Fibroblast of skin of abdomen (primary cell): ENCODE results near the gene RPL37A.
A peak's percentile ranks its signal among the peaks of the same experiment; 100 is the strongest.

Experiments
- DNase-seq: peaks from one replicate; pipeline ENCODE4 v3.0.0-alpha.2; 2013

Gene RPL37A

DNA sequence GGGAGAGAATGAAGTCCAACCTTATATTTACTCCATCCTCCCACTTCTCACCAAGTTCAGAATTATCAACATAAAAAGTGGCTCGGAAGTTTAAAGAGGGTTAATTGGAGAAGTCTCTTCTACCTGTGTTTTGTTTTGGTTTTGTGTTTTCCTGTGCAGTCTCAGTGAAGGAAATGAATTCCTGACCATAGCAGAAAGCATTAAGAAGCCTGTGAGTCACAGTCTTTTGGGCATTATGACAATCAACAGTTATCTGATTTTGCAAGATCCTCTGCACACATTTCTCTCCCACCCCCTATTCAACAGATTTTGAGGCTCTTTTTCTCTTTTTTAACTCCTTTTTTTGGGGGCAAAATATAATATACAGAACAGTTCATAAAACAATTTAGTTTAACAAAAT lies 8.6 kb upstream of the RPL37A start:
- peak; percentile 80 for DNase-seq

DNA sequence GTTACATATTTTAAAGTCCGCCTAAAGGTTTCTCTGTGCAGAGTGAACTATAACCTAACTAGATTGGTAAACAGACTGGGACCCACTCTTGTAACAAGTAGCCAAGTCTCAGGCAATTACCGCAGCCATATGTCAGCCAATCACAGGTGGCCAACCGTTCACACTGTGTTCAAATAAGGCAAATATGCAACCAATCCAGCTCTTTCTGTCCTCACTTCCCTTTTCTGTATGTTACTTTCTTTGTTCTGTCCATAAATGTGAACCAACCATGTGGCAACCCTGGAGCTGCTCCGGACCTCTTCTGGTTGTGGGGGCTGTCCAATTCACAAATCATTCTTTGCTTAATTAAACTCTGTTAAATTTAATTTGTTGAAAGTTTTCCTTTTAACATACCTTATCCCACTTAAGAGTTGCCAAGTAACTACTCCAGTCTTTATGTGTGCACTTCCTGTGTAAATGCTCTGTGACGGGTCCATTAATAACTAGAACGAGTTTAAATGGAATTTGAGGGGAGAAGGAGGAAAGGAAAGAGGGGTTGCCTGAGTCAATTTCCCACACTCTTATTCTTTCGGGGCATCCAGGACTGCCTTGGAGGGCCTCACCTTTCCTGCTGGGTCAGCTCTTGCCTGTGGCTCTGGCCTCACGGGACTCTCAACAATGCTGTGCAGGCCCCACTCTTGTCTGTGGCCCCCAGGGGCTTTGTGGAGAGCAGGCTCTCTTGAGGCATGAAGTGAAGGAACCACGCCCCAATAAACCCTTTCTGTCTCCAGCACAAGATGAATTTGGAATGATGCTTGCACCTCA lies 6.6 kb upstream of the RPL37A start:
- no peak for DNase-seq

DNA sequence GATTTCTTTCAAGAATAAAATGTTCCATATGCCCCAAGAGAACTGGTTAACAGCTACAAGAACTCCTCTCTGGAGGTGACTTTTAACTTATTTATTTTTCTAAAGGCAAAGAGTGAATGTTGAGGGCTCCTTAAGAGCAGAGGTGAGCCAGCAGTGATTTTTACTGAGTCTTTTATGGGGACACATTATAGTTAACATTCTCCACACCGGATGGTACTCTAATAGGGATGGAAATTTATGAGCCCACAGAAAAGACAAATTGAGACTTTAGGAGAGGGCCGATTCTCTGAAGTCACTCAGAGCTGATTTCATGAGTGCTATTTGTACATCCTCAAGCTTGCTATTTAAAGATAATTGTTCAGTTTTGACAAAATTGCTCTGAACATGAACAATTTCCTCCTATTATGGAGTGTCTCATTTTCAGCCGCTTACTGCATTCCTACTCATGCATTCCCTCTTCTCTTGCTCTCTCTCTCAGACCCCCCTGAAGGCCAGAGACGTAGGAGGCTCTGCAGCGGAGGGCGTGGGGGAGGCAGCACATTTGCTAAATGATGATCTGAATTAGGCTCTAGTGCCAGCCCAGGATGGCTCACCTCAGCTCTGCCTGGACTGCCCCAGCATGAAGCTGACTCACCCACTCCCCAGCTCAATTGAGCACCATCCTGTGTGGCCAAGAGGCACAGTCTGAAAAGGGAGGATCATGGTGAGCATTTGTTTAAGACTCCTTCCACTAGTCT lies 5.9 kb upstream of the RPL37A start:
- DNase-seq = peak; percentile 95

DNA sequence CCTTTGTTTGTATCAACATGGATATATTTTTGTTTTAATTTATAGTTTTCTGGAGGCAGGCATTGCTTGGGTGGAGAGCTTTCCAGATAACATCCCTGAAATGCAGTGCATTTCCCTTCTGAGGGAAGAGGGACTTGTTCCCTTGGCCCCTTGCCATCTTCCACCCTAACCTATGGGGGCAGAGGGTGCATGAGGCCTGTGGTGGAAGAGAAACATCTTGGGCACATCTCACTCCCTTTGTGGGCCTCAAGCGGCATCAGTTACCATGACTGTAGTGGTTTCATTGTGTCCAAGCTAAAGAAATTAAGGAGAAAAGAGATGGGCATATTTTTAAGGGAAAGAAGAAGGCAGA lies 5.3 kb upstream of the RPL37A start:
- no peak for DNase-seq

DNA sequence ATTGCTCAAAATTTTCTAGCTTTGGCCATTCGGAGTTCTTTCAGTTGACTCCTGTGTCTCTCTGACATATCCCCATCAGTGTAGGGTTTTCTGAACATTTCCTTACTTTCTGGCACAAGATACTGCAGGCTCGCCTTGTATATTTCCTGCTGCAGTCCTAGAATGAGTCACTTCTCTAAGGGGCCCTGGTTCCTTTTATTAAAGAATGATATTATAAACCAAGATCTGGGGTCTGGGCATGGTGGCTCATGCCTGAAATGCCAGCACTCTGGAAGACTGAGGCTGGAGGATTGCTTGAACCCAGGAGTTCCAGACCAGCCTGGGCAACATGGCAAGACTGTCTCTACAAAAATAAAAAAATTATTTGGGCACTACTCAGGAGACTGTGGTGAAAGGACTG lies 3.0 kb upstream of the RPL37A start:
- peak; percentile 66 for DNase-seq

DNA sequence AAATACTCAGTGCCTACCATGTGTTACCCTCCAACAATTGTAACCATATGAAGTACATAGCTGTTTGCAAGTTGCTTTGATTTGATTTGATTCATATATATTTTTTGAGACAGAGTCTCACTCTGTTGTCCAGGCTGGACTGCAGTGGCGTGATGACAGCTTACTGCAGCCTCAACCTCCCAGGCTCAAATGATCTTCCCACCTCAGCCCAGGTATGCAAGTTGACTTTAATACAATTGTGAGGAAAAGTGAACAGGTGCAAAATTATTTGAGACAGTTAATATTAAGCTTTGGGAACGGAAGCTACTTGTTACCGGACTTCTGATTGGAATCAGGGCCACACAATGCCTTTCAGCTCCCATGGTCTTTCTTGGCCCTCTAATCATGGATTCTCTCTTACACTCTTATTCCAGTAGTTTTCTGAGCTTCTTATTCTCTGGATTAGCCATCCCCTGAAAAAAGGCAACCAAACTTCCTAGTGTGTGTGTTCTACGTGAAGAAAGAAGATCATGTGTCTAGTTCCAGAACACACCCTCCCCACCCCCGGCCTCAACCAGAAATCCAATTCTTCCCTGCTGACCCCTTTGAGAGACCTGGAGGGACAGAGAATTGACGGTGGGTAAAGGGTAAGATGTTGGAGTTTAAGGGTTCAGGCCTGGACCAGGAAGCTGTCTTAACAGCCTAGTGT lies 1.1 kb upstream of the RPL37A start:
- no peak for DNase-seq

DNA sequence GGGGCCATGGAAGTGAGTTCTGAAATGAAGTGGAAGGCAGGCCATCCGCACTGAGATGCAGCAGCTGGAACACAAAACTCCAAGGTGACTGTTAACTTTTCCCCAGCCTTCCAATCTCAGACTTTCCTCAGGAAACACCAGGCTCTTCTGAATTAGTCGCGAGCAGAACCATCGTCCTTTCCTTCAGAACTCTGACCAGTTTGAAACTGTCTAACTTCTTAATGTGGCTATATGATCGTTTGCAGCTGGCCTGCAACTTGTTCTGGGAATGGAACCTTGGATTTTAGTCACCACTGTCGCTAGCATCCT lies 620 bp upstream of the RPL37A start:
- no peak for DNase-seq

DNA sequence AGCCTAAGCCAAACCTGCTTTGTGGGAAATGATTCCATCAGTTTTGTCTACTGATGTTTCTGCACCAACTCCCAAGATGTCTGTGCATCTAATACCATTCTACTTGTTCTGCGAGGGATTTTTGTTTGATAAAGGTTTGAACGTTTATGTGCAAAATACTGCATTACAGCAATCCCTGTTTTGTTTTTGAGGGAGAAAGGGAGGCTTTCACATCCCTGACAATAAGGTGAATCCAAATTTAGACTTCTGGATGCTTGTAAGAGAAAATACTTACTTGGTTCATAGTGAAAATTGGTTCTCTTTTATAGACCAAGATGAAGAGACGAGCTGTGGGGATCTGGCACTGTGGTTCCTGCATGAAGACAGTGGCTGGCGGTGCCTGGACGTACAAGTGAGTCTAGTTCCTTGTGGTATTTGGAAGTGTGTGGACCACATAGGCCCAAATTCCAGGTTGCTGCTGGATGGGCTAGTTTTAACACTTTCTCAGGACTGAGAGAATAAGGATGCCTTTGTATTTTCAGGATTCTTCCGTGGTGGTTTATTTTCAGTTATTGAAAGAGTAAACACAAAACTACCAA lies 1.1 kb downstream of the RPL37A start:
- DNase-seq = no peak

DNA sequence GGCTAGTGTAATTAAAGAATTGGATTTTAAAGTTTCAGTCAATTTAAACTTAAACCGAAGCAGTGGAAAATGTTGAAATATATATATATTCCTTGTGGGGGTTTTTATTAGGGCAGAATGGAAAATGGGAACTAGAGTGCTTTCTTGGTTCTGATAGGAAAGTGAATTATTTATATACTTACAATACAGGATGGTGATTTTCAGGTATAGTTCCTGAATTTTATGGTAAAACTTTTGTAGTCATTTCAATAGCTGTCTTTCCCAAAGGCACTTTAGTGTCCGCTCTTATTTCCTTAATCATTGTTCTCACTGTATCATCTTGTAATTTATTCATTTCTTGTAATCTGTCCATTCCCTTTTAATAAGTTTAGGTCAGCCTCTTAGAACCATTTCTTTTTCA lies 1.9 kb downstream of the RPL37A start:
- no peak for DNase-seq

DNA sequence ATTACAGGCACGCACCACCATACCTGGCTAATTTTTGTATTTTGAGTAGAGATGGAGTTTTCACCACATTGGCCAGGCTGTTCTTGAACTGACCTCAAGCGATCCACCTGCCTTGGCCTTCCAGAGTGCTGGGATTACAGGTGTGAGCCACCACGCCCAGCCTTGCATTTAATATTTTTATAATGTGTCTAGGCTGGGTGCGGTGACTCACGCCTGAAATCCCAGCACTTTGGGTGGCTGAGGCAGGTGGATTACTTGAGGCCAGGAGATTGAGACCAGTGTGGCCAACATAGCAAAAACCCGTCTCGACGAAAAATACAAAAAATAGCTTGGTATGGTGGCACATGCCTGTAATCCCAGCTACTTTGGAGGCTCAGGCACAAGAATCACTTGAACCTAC lies 3.2 kb downstream of the RPL37A start:
- no peak for DNase-seq

DNA sequence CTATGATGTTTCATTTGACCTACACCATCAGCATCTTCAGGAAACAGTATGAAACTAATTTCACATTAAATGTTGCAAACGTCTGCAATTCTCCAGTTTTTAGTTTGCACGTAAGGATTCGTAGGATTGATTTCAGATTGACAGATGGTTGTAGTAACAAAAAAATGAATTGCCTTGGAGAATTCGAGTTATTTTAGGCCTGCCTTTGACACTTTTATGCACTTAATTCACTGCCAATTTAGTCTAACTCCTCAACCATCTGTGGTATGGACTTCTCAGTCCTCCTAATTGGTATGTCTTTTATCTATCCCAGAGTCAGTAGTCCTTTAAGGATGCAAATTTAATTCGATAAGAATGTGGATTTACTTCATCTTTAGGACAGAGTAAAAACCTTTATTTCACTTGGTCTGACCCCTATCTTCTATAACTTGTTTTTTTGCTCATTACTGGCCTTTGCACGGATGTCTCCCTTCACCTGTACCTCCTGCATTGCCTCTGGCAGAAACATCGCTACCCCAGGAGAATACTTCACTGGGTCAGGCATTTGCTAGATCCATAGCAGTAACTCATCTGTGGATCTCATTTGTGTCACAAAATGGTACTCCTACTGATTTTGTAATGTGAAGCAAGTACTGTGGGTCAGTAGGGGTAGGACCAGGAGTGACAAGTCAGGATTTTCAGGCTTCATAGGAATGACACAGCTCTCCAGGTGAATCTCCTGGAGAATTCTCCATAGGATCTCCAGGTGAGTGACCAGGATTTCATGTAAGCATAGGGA lies 3.9 kb downstream of the RPL37A start:
- DNase-seq = no peak

DNA sequence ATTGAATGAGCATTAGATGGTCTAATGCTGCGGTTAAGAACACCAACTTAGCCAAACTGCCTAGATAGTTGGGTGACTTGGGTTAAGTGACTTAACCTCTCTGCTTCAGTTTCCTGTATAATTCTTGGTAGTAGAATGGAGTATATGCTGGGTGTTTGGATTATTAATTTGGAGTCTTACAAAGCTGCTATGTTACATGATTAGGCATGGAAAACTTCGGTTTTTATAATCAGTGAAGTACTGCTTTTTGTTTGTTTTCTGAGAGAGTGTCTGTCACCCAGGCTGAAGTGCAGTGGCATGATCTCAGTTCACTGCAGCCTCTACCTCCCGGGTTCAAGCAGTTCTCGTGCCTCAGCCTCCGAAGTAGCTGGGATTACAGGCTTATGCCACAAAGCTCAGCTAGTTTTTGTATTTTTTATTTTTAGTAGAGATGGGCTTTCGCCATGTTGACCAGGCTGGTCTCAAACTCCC lies 4.5 kb downstream of the RPL37A start:
- no peak for DNase-seq

DNA sequence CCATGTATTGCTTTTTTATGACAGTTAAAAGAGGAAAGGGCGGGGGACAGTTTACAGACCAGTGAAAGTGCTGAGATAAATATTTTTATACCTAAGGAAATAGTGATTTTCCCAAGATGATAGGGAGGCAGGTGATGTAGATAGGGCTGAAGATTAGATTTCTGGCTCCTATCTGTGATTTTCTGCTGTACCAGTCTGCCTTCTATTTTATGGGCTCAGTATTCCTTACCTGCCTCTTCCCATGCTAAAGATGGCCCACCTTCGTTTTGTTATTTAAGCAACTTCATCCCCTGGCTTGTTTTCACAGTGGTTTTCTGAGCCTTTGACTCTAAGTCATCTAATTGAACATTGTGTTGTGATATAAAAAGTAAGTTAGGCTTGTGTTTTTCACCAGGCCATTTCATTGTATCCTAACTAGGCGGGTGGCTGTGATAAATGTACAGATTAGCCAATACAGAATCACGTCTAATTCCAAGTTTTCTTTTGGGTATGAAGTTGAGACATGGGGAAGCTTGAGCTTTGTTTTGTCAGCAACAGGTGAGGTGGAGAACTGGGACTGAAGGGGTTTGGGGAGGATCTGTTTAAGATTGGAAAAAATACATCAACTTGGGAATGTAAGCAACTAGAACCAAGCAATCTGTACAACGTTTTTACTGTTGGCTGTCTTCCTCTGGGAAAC lies 5.2 kb downstream of the RPL37A start:
- no peak for DNase-seq

DNA sequence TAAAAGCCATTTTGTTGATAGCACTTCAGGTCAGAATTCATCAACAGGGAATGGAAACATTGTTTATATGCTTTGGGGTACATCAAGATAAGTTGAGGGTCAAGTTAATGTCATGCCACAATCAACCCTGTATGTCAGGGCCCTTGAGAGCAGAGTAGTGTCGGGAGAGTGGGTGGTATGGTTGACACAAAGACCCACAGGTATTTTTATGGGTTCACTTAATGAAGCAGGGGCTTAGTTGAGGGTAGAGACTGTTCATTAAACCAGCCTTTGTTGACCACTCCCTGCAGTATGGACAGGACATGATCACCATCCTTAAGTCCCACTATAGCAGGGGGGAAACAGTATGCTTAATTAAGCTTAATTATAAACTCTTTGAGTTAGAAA lies 5.7 kb downstream of the RPL37A start:
- DNase-seq = no peak

DNA sequence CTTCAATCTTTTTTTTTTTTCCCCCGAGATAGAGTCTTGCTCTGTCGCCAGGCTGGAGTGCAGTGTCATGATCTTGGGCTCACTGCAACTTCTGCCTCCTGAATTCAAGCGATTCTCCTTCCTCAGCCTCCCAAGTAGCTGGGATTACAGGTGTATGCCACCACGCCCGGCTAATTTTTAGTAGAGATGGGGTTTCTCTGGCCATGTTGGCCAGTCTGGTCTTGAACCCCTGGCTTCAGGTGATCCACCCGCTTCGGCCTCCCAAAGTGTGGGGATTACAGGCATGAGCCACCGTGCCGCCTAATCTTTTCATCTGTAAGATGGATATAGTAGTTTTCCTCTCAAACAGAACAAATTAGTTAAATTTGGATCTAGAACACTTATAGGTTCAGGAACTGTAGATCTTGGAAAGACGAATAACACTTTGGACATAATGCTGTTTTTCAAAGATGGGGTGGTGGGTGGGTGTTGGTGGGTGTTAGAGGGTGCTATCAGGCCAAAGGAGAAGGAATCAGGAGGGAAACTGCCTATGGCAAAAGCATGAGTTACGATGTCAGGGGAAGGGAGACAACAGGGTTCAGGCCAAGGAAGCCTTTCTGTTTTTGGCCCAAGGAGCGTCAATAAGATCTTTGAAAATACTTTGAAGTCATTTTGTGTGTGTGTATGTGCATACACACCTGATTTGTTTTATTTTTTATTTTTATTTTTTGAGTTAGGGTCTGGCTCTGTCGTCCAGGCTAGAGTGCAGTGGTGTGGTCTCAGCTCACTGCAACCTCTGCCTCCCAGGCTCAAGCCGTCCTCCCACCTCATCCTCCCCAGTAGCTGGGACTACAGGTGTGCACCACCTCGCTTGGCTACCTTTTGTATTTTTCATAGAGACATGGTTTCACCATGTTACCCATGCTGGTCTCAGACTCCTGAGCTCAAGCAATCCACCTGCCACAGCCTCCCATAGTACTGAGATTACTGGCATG lies 6.8 kb downstream of the RPL37A start:
- DNase-seq = no peak

DNA sequence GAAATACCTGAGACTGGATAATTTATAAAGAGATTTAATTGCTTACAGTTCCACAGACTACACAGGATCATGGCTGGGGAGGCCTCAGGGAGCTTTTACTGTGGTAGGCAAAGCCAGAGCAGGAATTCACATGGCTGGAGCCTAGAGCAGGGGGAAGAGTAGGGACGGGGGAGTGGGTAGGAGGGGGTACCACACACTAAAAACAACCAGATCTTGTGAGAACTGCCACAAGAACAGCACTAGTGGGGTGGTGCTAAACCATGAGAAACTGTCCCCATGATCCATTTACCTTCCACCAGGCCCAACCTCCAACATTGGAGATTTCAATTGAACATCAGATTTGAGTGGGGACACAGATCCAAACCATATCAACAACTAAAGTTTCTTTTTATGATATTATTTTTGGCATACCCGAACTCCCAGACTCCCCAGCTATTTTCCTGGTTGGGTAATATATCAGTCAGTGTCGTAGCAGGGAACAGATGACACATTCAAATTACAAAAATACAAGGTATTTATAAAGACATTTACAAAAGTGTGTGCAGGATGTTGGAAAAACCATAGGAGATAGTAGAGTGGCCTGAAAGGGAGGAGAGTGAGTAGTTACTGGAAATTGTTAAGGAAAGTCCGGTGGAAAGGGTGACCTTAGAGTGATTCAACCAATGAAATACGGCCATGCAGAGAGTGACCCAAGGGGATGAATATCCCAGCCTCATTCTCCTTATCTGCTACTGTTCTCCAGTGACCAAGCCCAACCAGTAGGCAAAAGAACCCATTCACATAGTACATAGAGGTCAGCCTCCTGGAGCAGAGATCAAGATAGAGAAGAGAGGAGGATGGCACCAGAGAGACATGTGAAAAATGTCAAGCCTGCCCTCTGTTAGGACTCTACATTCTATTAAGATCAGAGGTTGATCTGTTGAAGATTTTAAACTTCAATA lies 8.8 kb downstream of the RPL37A start:
- DNase-seq = no peak

DNA sequence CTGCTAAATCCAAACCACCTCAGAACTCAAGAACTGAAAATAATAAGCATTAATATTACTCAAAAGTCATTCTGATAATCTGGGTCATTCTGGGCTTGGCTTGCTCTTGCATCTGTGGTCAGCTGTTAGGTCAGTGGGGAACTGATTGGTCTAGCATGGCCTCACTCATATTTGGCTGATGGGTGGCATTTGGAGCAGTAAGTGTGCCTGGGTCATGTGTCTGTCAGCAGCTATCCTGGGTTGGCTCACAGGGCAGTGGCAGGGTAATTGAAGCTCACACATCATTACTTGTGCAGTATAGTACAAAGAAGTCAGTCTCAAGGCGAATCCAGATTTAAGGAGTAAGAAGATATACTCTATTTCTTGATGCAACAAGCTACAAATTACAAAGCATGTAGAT lies 9.6 kb downstream of the RPL37A start:
- DNase-seq = no peak

DNA sequence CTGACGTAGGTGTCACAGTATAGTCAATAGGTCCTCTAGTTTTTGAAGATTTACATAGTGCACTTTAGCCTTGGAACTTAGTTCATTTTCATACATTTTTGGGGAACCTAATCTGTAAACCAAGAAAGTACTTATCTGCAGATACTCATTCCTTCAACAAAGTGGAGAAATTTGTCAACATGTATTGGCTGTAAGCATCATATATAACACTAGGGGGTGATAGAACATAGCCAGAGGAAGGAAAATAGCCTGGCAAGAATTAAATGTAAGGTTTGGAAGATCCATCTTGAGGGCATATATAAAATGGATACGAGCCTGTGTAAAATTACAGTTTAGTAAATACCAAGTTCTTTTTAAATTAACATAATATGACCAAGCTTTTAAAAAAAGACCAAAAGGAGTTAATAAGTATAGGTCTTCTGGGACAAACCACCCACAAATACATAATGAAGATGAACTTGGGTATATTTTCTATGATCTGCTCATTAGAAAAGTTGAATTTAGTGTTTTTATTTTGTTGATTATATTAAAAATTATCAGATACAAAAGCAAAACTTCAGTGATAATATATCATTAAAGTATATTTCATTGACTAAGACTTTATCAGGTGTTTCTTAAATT lies 18.2 kb downstream of the RPL37A start:
- DNase-seq = peak; percentile 52
